HG02571 (cell line): ENCODE results near the gene CCIN.

ENCODE experiments used
- ATAC-seq: cut with Tn5 transposase; IDR thresholded peaks from one replicate; pipeline ENCODE4 v1.9.1; 2021; ENCODE audit warnings: mild to moderate bottlenecking, moderate library complexity; ENCODE audit not compliant: unreplicated experiment

The CCIN gene

DNA sequence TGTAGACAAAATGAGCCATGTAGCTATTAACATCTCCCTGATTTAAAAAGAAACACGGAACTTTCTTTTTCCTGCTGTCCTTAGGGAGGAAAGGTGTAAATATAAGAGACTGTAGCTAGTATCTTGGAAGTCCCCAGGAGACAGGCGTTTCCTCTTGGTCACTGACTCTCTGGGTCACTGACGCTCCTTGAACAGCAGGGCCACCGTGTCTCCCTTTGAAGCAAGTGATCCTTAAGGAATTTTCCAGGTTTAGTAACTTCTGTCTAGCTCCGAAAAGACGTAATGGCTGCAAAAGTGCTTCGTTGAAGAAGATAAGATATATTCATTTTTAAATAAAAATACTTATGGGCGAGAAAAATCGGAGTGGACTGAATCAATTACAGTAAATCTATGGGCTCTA, 20.8 kb downstream of the CCIN start:
- no peak for ATAC-seq

DNA sequence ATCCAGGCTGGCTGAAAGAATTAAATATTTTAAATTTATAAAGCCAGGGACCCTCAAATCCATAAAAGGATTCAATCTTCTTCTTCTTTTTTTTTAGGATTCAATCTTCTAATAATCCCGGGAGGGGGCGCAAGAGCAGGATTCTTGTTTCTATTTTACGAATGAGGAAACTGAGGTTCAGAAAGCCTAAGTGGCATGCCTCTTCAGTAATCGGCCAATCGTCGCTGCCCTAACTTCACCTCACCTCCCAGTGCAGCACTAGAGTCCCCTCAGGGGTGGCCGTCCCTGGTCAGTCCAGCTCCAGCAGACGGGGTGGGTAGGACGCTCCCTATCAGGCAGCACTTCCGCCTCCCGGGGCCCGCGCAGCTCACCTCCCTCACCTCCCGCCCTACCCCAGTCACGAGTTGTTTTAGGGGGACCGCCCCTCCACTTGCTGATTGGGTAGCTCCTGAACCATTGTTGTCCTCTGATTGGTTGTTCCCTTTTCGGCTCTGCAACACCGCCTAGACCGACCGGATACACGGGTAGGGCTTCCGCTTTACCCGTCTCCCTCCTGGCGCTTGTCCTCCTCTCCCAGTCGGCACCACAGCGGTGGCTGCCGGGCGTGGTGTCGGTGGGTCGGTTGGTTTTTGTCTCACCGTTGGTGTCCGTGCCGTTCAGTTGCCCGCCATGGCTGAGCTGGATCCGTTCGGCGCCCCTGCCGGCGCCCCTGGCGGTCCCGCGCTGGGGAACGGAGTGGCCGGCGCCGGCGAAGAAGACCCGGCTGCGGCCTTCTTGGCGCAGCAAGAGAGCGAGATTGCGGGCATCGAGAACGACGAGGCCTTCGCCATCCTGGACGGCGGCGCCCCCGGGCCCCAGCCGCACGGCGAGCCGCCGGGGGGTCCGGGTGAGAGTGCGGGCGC, 21.5 kb downstream of the CCIN start, which contains the start of gene CLTA:
Gene CLTA, plus strand, starts transcription at position 534 of the 902 bp plus-strand sequence. Its CDS starts 136 bp downstream, at position 670.
- ATAC-seq = peak; percentile 99

DNA sequence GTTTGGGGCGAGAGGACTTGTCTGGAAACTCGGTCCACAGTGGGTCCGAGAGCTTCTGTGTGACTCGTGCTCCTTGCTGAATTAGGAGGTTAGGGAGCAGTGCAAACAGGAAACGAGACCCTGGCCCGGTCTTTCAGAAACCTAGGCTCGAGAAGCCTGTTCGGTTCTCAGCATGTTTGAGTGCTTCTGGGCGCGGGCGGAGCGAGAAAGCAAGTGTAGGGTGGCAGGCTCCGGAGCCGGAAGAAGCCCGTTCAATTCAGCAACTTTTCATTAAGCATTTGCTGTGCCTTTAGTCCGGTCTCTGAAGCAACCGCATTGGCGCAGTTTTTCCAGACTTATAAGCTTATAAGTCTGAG, 22.1 kb downstream of the CCIN start:
- no peak for ATAC-seq

DNA sequence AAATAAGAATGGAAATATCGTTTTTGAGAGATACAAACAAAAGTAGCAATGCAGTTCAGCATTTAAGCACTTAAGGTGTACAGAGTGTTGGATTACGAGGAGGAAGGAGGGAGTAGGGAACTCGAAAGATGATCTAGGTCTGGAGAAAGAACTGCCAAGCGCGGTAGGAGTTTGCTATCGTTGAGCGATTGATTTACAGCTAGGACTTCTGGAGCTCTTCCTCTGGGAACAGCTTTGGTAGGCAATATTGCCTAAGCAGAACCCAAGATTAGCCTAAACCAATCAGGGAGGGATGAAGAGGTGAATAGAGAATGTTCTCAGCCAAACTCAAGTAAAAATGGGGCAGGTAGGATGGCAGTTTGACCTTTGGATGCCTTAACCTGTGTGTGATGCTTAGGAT, 22.5 kb downstream of the CCIN start:
- no peak for ATAC-seq

DNA sequence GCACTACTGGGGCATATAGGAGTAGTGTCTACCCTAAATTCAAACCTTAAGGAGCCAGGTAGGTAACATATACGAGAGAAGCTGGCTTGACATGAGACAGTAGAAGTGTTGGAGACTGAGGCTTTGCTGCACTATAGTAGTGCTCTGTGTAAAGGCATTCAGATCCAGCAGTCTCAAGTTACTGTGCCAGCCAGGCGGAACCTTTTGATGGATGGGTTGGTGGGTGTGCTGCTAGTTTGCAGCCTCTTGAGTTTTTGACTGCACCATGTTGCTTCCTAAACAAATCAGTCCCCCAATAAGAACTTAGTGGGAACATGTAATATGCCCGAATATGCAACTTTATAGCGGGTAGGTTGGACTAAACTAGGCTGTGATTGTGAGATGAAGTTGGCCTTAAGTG, 23.0 kb downstream of the CCIN start:
- no peak for ATAC-seq

DNA sequence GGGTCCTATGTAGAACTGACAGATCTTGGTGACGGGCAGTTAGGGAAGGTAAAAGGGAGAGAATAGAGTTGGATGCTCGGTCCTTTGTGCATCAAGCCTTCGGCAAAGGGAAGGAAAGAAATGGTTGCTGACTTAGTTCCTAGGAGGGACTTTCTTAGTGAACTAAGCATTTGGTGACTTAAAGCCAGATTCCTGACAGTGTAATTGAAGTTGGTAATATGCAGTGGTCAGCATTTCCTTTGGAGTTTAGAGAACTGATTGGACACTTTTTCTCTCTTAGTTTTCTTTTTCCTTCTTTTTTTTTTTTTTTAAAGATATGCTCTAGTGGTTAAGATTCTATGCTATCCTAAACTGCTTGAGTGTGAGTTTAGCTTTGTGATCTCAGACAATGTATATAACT, 23.8 kb downstream of the CCIN start:
- no peak for ATAC-seq

DNA sequence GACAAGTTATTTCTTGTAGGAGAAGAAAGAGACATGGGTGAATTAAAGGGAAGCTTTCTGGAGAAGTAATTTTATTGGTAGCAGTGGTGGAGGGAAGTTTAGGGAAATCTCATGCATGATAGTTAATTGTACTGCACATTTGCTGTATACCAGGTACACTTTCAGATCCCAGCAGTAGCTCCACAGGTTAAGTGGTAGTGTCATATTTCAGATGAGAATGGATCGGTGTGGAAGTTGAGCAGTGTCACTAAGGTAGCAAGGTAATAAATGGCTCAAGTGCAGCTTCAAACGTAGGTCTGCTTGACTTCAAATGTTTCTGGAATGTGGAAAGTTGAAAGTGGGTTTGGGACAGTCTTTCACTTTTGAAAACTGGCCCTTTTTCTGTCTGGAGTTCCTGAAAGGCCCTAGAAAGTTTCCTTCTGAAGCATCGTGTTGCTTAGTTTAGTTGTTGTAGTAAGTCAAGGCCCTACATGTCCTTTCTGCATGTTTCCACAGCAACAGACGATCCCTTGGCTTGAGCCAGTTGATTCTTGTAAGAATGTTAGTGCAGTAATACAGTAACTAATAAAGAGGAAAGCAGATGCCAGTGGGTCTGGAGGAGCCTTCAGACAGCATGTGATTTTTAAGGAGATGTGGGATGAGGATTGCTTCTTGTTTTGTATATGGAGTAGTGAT, 25.3 kb downstream of the CCIN start:
- ATAC-seq = no peak

DNA sequence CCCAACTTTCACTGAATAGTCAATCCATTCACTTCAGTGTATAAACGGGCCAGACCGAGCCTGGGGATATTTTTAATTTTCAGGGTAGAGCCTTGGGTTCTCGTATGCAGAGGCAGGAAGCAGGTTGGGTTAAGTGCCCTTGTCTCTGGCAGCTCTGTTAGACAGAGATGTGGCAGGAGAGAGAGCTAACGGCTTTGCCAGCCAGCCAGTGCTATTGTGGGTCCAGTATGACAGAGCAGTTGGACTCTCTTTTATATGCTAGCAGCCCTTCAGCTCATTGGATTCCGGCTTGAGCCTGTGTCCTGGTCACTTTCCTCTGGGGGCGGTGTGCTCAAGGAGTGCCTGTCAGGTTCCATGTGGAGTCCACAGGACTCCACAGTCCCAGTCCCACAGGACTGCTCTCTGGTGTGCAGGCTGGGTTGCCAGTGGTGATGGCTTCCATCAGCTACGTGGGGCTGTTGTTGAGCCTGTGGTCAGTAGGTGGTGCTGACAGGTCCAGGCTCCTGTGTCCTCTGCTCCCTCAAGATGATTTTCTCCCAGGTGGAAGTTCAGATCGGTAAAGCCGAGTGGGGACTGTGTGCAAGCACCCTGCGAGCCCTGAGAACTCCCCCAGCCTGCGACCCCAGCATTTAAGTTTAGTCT, 35.8 kb downstream of the CCIN start:
- ATAC-seq = no peak

DNA sequence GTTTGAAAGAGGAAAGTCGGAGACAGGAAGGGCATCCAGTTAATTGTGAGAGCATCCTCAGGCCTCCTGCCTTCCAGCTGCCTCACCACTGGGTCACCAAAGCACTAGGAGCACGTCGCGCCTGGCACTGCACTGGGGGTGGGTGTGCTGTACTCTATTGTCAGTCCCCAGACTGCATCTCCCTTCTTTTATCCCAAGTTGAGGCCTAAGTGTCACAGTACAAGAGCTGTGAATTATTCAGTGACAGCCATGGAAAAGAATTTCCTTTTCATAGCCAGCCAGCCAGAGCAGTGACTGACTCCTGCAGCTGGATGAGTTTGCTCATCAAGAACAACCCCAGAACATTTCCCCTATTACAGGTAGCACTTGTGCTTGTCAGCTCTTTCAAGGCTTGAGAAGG, 37.8 kb downstream of the CCIN start:
- no peak for ATAC-seq

DNA sequence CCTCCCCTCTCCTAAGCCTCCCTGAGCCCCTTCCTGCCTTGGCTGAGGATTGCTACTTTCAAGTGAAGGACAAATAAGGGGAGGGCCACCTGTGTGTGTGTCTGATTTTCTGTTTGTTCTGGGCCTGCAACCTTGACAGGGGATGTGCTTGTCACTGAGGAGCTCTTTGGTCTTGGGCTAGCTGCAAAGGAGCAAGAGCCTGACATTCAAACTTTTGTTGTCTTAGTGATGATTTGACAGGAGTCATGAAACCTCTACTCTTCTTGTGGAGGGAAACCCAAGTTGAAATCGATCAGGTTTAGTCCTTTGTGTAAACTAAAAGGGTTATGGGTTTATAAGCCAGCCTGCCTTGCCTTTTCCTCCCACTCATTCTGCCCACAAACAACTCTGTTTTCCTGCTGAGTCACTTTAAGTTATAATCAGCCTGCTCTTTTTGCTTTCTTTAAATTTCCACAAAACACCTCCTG, 38.4 kb downstream of the CCIN start:
- no peak for ATAC-seq

DNA sequence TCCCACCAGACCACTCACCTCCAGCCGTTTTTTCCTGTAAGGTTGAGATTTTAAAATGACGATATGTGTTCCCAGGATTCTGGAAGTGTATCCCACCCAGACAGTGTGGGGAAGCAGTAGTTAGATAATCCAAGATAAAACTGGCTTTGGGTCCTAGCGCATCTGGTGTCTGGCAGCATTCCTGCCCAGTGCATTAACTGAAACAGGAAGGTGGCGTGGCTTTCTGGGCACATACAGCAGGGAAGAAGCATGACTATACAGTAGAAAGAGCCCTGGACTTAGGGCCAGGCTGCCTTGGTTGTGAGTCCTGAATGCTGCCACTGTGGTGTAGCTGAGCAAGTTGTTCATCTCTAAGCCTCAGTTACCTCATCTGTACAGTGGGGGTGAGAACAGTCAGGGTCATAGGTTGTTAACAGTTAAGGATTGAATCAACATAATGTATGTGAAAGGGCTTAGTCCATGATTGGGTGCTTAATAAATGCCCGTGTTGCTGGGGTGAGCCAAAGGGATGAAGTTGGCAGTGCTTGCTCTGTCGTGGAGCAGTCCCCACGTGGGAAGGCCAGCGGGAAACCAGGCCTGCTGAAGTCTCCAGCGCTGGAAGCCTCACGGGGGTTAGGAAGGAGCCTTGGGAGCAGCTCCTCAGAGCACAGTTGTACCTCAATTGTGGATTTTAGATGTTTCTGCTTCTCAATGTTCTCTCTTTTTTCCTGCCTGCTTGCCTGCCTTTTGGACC, 39.5 kb downstream of the CCIN start:
- no peak for ATAC-seq

DNA sequence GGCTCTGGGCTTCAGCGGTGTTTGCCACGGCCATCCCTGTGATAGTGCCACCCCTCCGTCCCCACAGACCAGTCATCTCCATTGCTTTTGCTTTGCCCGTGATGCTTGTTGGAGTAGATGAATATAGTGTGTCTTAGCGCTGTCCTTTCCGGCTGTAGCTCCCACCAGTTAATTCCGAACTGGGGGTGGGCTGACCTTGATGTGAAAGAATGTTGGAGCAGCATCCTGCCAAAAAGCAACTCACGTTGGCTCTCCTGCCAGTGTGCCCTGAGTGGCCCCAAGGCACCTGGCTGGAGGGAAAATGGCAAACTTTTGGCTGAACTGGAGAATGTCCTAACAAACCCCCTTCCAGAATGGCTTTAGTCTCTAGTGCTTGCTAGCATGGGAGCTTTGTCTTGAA, 41.5 kb downstream of the CCIN start:
- ATAC-seq = no peak

DNA sequence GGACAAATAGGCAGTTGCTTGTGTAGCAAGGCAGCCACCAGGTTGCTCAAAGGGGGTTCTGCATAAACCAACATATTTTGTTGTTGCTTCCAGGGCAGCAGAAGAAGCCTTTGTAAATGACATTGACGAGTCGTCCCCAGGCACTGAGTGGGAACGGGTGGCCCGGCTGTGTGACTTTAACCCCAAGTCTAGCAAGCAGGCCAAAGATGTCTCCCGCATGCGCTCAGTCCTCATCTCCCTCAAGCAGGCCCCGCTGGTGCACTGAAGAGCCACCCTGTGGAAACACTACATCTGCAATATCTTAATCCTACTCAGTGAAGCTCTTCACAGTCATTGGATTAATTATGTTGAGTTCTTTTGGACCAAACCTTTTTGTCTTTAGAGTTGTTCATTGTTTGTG, 42.3 kb downstream of the CCIN start:
- no peak for ATAC-seq

DNA sequence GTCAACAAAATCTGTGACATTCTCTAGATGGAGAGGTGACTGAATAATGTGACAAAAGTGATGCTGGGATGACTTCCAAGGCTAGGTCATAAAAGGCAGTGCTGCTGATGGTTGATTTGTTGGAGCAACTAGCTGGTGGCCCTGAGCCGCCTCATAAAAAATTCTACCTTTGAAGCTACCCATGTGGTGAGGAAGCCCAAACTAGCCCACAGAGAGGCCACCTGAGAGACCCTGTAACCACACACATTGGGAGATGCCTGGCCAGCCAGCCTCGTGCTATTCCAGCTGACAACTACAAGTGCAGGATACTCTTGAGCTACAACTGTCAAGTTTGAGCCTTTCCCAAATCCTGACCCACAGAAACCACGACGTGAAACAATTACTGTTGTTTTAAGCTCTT, 44.2 kb downstream of the CCIN start:
- ATAC-seq = no peak

DNA sequence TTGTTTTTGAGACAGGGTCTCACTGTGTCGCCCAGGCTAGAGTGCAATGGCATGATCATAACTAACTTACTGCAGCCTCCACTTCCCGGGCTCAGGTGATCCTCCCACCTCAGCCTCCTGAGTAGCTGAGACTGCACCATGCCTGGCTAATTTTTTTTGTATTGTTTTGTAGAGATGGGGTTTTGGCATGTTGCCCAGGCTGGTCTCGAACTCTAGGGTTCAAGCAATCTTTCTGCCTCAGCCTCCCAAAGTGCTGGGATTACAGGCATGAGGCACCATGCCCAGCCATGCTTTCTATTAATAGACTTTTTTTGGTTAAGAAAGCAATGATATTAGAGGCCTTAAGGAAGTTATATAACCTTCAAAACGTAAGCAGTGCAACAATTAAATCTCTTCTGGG, 44.8 kb downstream of the CCIN start:
- ATAC-seq = no peak

DNA sequence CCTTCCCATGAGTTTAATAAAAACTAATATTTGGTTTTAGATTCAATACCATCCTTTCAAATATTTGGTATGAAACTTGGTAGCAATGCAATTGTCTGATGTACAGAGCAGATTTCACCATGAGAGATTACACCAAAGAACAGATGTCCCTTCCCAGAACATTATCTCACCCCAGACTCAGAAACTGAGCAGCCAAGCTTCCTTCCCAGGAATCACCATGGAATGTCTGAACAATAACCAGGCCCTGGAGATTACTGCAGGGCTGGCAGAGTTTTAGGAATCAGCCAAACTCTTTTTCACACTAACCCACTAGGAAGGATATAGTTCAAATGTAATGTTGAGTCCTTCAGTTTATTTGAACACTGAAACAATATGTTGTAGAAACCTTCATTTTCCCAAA, 45.4 kb downstream of the CCIN start:
- no peak for ATAC-seq

DNA sequence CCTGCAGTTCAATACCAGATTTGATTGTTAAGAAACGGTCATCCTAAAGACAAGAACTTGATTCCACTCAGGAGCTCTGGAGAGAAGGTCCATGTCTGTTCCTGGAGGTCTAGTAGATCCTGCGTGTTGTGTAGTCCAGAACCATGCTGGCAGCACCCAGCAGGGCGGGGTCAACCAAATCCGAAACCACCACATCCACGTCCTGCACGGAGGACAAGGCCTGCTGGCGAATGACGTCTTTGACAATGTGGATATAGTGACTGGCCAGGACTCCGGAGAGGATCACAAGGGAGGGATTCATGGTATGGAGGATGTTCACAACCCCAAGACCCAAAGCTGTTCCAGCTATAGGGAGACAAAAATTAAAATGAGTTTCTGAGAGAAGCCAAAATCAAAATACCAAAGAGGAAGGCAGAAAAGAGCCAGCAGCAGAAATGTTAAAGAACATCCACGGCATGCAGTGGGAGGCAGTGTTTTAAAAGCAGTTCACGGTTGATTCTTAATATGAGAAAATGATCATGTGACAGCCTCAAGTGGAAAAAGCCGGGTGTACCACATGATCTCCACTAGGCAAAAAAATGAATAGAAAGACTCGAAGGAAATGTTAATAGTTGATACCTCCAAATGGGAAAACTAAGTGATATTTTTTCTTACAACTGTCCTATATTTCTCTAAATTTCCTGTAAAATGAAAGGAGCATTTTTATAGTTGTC, 48.2 kb downstream of the CCIN start:
- ATAC-seq = no peak

DNA sequence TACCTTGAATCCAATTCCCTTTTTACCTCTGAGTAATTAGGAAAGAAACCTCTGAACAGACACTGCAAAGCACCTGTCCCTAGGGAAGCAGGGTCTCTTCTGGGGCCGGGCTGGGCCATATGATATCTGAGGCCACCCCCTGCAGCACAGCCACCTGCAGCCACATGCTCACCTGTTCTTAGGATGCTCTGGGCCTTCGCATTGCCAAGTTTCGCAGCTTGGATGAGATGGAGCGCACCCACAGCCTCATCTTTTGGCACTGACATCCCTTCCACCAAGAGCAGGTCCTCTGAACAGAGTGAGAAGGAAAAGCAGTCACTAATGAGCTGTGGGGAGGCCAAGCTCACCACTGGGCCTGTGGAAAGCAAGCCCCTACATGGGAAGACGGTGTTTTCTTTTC, 48.8 kb downstream of the CCIN start:
- no peak for ATAC-seq

DNA sequence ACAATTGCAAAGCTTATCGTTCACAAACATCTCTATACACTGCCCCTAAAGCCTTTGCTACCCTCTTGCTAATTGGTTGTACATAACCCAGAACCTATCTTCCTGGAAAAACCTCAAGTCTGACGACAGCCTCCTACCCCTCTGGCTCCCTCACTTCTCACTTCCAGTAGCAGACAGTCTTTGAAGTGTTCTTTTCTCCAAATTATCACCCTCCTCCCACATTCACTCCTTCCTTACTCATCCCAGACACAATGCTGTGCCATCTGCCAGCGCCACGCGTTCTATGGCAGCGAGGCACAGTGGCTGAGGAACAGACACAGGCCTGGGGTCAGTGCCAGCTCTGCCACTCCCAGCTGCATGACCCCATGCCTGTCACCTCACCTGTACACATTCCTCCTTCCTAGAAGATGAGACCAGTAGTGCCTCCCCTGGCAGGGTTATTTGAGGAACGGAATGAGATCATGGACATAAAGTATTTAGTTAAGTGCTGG, 49.3 kb downstream of the CCIN start:
- no peak for ATAC-seq
